Stimulated activated CD8-positive, alpha-beta memory T cell treated with anti-CD3 and anti-CD28 coated beads, Interleukin-15, amount 100 ng/mL, for 48 hours (primary cell): ENCODE measurements around the gene HS6ST3.

Experiments
- DNase-seq, 2 donors: peaks; one replicate each; pipeline ENCODE4 v3.0.0-alpha.2; 2020; ENCODE audit warnings: low read depth in 2 of 2

The HS6ST3 gene

DNA sequence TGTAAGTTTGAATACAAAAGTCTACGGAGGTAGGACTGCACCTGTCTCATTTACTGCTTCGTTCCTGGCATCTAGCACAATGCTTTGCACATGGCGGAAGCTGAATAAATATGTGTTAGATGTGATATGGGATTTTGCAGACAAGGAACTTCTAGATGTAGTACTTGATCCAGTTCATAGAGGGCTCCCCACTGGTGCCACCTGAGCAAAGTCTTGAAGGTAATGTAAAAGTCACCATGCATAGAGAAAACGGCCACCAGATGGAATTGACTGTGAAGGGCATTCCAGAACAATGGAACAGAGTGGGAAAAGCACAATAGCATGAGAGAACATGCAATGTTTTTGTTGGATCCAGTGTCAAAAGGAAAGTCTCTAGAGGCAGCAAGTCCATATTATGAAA, 209.3 kb downstream of the HS6ST3 start:
- DNase-seq: no peak

DNA sequence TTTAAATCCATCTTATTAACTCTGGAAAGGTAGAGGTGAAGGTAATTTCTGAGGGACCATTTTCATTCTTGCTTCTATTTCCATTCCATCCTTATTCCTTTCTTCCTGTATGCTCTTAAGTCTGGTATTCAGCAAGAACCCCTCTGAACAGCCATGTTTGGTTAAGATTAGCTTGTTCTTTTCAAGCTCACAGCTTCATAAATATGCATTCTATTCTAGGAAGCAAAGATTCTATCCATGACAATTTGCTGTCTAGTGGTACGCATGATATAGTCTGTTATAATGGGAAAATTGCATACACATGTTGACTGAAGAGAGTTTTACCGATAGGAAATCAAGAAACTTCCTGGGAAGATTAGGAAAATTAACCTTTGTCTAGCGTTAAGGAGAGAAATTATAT, 218.7 kb downstream of the HS6ST3 start:
- no peak for DNase-seq

DNA sequence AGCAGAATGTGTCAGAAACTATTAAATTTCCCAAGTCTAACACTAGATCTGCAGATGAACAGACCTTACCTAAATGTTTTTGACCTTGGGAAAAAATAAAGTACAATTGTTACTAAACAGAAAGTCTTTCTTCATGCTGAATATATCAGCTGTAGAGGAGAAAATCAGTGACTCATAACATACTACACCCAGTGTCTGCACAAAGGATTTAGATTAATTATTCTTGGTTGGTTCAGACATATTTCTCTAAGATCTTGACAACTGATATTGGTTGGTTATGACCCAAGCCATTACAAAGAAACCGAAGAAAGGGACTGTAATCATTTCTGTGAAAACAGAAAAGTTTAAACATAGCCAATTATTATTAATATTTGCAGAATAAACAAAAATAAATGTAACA, 225.1 kb downstream of the HS6ST3 start:
- no peak for DNase-seq

- DNase-seq: no peak
Observed at GRCh38 chr13:96338030-96338429, 248.1 kb downstream of the HS6ST3 start.

DNA sequence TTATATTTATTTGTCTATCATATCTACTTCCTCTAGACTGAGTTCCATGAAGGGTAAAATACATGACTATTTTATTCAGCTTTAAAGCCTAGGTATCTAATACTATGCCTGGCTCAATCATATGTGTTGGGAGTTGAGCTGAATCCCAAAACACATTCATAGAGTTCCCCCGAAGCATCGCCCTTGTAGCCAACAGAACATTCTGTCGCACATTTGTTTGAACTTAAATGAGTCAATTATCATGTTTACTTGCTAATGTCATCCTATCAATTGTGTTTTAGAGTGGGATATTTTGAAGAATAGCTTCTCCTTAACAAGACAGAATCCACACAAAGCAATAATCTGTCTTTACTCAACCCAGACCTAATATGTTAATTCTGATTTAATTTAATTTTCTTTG, 252.4 kb downstream of the HS6ST3 start:
- no peak for DNase-seq

- no peak for DNase-seq
Observed at GRCh38 chr13:96342852-96343465, 253.1 kb downstream of the HS6ST3 start.

GRCh38 chr13:96346921-96347320, 257.0 kb downstream of the HS6ST3 start:
- no peak for DNase-seq

DNA sequence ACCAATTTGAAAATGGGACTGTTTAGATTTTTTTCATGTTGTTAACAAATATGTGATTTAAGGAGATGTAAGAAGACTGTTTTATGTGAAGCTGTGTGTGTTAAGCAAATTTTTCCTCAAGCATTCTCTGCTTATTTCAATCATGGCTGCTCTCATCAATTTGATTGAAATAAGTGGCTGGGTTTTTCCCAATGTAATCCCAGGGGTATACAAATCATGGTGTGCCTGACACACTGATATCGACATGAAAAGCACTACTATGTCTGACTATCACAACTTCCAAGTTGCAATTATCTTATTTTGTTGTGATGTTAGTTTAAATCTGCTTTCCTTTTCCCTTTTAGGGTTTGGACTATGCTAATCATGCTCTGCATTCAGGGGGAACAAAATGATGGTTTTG, 283.7 kb downstream of the HS6ST3 start:
- no peak for DNase-seq

- no peak for DNase-seq
Observed at GRCh38 chr13:96377835-96378234, 287.9 kb downstream of the HS6ST3 start.

DNA sequence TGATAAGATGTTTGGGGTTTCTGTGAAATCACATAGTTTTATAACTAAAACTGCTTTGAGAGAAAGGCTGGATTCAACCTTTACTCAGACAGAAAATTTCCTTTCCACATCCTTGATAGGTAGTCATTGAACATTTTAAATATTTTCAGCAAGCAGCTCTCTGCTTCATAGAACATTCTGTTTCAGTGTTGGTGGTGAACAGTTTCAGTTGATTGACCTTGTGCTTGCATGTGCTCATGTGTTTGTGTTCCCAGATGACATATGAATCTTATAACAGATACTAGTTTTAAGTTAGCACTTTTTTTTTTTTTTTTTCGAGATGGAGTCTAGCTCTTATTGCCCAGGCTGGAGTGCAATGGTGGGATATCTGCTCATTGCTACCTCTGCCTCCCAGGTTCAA, 290.1 kb downstream of the HS6ST3 start:
- no peak for DNase-seq

DNA sequence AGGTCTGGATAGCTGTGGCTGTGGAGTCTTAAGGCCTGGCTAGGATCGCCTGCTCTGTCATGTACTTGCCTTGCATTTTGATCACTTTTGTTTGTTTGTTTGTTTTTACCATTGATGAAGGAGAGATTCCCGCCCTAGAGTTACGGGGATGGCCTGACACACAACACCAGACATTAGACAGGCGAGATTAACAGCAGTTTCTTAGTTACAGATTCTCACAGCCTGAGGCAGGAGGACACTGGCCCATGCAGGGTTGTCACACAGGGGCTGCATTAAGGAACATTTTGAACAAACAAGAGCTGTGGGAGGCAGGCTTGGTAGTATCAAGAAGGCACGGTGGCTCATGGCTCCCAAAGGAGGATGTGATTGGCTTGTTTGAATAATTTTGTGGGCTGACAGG, 291.8 kb downstream of the HS6ST3 start:
- no peak for DNase-seq

GRCh38 chr13:96388598-96388997, 298.7 kb downstream of the HS6ST3 start:
- no peak for DNase-seq

DNA sequence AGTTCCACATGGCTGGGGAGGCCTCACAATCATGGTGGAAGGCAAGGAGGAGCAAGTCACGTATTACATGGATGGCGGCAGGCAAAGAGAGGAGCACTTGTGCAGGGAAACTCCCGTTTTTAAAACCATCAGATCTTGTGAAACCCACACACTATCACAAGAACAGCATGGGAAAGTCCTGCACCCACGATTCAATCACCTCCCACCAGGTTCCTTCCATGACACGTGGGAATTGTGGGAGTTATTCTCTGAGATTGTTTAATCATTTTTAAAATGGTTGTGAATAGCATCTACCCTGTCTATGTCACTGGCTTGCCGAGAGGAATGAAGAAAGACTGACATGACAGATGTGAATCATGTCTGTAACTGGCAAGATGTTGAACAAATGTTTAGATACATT, 301.7 kb downstream of the HS6ST3 start:
- DNase-seq: no peak

DNA sequence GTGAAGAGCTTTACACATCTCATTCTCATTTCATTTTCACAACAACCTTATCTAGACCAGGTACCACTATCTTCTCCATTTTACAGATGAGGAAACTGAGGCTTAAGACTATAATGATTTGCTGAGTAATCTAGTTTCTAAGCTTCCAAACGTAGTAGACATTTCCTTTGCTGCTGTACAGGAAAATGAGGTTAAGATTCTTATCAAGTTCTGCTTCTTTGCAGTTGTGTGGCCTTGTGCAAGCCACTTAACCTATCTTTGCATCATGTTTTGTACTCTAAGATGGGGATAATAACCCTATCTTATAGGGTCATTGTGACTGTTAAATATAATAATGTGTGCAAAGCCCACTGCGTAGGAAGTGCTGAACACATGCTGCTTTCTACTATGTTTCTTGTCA, 307.9 kb downstream of the HS6ST3 start:
- DNase-seq: no peak

GRCh38 chr13:96398486-96398885, 308.6 kb downstream of the HS6ST3 start:
- no peak for DNase-seq

DNA sequence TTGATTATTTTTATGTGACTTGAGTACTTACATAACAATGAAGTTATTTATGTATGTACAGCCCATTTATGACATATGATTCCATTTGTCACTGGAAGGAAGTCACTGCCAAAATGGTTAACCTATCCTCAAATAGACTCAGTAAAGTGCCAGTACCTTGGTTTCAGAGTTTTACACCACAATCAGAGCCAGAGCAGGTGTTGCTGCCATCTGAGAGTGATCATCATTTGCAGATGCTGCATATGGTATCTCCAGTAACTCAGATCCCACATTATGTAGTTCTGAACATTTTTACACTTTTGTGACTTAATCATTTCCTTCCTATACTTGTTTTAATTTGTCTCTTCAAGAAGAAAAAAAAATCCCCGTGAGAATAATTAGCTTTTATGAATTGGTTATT, 313.3 kb downstream of the HS6ST3 start:
- no peak for DNase-seq

GRCh38 chr13:96403651-96404050, 313.7 kb downstream of the HS6ST3 start:
- no peak for DNase-seq

- DNase-seq: no peak
Observed at GRCh38 chr13:96415831-96416385, 326.0 kb downstream of the HS6ST3 start.

- no peak for DNase-seq
Observed at GRCh38 chr13:96417939-96418685, 328.2 kb downstream of the HS6ST3 start.

GRCh38 chr13:96421314-96421713, 331.4 kb downstream of the HS6ST3 start:
- no peak for DNase-seq

- DNase-seq: no peak
Observed at GRCh38 chr13:96422002-96422401, 332.1 kb downstream of the HS6ST3 start.

- no peak for DNase-seq
Observed at GRCh38 chr13:96426167-96426566, 336.3 kb downstream of the HS6ST3 start.

DNA sequence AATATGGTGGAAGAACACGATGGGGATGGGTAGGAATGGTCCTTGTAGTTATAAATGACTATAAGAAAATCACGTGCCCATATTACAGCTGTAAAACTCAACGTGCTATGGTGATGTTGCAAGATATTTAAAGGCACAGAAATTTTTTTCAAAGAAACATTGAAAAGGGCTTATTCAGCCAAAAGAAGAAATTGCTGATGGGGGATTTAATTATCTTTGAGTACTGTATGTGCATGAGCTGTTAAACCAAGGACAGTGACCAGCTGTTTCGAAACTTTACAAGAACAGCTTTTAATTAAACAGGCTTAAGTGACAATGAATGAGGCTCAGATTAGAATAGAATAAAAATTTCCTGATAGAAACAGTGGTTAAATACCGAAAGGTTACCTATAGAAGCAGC, 339.0 kb downstream of the HS6ST3 start:
- no peak for DNase-seq
